H9 (cell line): ENCODE data around the gene SEMA3C. TPM values are rescaled to one million over a fixed set of nuclear protein-coding genes. Genes with fewer than 3 reads are reported as not detected.

Experiments
- DNase-seq: peaks from one replicate; pipeline ENCODE4 v3.0.0-alpha.2; 2017
- H2AFZ ChIP-seq: one replicate; pipeline ENCODE4 v1.6.1; 2013; ENCODE audit warnings: mild to moderate bottlenecking, low read length, control low read depth, moderate library complexity
- H2AK5ac ChIP-seq: 2 replicates; pipeline ENCODE4 v1.6.1; 2013; ENCODE audit warnings: low read length, control low read depth, mixed read lengths; ENCODE audit not compliant: insufficient read length
- H2BK120ac ChIP-seq: one replicate; pipeline ENCODE4 v1.6.1; 2013; ENCODE audit warnings: low read depth, mild to moderate bottlenecking, low read length, control low read depth, inconsistent platforms; ENCODE audit not compliant: poor library complexity, severe bottlenecking
- H2BK12ac ChIP-seq: 2 replicates; pipeline ENCODE4 v1.6.1; 2013; ENCODE audit warnings: low read length, control low read depth, mixed read lengths, low read depth; ENCODE audit not compliant: insufficient read length
- H2BK15ac ChIP-seq: 2 replicates; pipeline ENCODE4 v1.6.1; 2013; ENCODE audit warnings: low read depth, low read length, control low read depth
- H2BK20ac ChIP-seq: one replicate; pipeline ENCODE4 v1.6.1; 2013; ENCODE audit warnings: low read depth, mild to moderate bottlenecking, low read length, control low read depth, inconsistent platforms; ENCODE audit not compliant: poor library complexity, severe bottlenecking
- H2BK5ac ChIP-seq: 2 replicates; pipeline ENCODE4 v1.6.1; 2013; ENCODE audit warnings: low read length, control low read depth, mixed read lengths; ENCODE audit not compliant: insufficient read length
- H3K14ac ChIP-seq: 2 replicates; pipeline ENCODE4 v1.6.1; 2013; ENCODE audit warnings: low read length, control low read depth; ENCODE audit not compliant: insufficient read depth
- H3K18ac ChIP-seq: 2 replicates; pipeline ENCODE4 v1.6.1; 2013; ENCODE audit warnings: low read depth, mild to moderate bottlenecking, mixed read lengths, low read length, control low read depth; ENCODE audit not compliant: insufficient read length
- H3K23ac ChIP-seq: 2 replicates; pipeline ENCODE4 v1.6.1; 2013; ENCODE audit warnings: low read length, control low read depth, mixed read lengths, low read depth; ENCODE audit not compliant: insufficient read length
- H3K23me2 ChIP-seq: 2 replicates; pipeline ENCODE4 v1.6.1; 2013; ENCODE audit warnings: low read depth, mild to moderate bottlenecking, mixed read lengths, low read length, control low read depth; ENCODE audit not compliant: insufficient read length, poor library complexity, severe bottlenecking
- H3K27ac ChIP-seq: 2 replicates; pipeline ENCODE4 v1.5.1; 2013; ENCODE audit warnings: low read length, control low read depth, mixed read lengths, low read depth; ENCODE audit not compliant: insufficient read length
- H3K27me3 ChIP-seq: 2 replicates; pipeline ENCODE4 v1.6.1; 2013; ENCODE audit warnings: low read length, control low read depth, inconsistent platforms; ENCODE audit not compliant: insufficient read depth
- H3K4ac ChIP-seq: 2 replicates; pipeline ENCODE4 v1.6.1; 2013; ENCODE audit warnings: low read depth, mild to moderate bottlenecking, control low read depth, inconsistent platforms, low read length, moderate library complexity
- H3K4me1 ChIP-seq: 2 replicates; pipeline ENCODE4 v1.6.1; 2013; ENCODE audit warnings: low read length, control low read depth, inconsistent platforms; ENCODE audit not compliant: insufficient read depth
- H3K4me2 ChIP-seq: 2 replicates; pipeline ENCODE4 v1.6.1; 2013; ENCODE audit warnings: low read length, control low read depth, mixed read lengths; ENCODE audit not compliant: insufficient read length, insufficient read depth
- H3K56ac ChIP-seq: 2 replicates; pipeline ENCODE4 v1.6.1; 2013; ENCODE audit warnings: low read depth, mild to moderate bottlenecking, mixed read lengths, low read length, control low read depth; ENCODE audit not compliant: insufficient read length
- H3K79me1 ChIP-seq: 2 replicates; pipeline ENCODE4 v1.6.1; 2013; ENCODE audit warnings: low read depth, mild to moderate bottlenecking, moderate library complexity, low read length, control low read depth, inconsistent platforms; ENCODE audit not compliant: insufficient read depth, poor library complexity, severe bottlenecking
- H3K79me2 ChIP-seq: 2 replicates; pipeline ENCODE4 v1.6.1; 2013; ENCODE audit warnings: low read length, control low read depth, inconsistent platforms; ENCODE audit not compliant: insufficient read depth
- H3K9ac ChIP-seq: 2 replicates; pipeline ENCODE4 v1.6.1; 2013; ENCODE audit warnings: low read length, control low read depth, mixed read lengths; ENCODE audit not compliant: insufficient read length; ENCODE audit errors: extremely low read depth
- H3K9me3 ChIP-seq: one replicate; pipeline ENCODE4 v1.6.1; 2013; ENCODE audit warnings: low read depth, low read length, inconsistent platforms; ENCODE audit not compliant: control insufficient read depth
- H3T11ph ChIP-seq: one replicate; pipeline ENCODE4 v1.6.1; 2013; ENCODE audit warnings: mild to moderate bottlenecking, low read length, control low read depth, inconsistent platforms
- H4K20me1 ChIP-seq: one replicate; pipeline ENCODE4 v1.6.1; 2013; ENCODE audit not compliant: control insufficient read depth, insufficient read length, insufficient read depth
- H4K5ac ChIP-seq: 2 replicates; pipeline ENCODE4 v1.6.1; 2013; ENCODE audit warnings: low read depth, mild to moderate bottlenecking, mixed read lengths, low read length, control low read depth; ENCODE audit not compliant: insufficient read length
- H4K8ac ChIP-seq: replicated peaks from 2 replicates; pipeline ENCODE4 v1.6.1; 2013; ENCODE audit warnings: low read length, control low read depth, mixed read lengths, low read depth; ENCODE audit not compliant: insufficient read length
- H4K91ac ChIP-seq: 2 replicates; pipeline ENCODE4 v1.6.1; 2013; ENCODE audit warnings: low read depth, mild to moderate bottlenecking, moderate library complexity, mixed read lengths, low read length, control low read depth; ENCODE audit not compliant: insufficient read length
- H3K27ac Mint-ChIP-seq, 3 experiments: 2 replicates in 2 of 3; 3 replicates in 1 of 3; pipeline ENCODE4 v1.8.0; 2020 to 2021; ENCODE audit warnings: mixed read lengths in 3 of 3, mild to moderate bottlenecking in 1 of 3, moderate library complexity in 1 of 3
- H3K27me3 Mint-ChIP-seq: 2 replicates; pipeline ENCODE4 v1.8.0; 2021; ENCODE audit warnings: low read depth, mild to moderate bottlenecking, moderate library complexity, mixed read lengths
- H3K36me3 Mint-ChIP-seq, 3 experiments: 2 replicates in 2 of 3; 3 replicates in 1 of 3; pipeline ENCODE4 v1.8.0; 2020 to 2021; ENCODE audit warnings: low read depth in 3 of 3, mixed read lengths in 3 of 3; ENCODE audit not compliant: insufficient read depth in 1 of 3
- H3K4me1 Mint-ChIP-seq, 2 experiments: 2 replicates each; pipeline ENCODE4 v1.8.0; 2020; ENCODE audit warnings: mixed read lengths in 2 of 2
- H3K4me3 Mint-ChIP-seq, 2 experiments: 2 replicates in 1 of 2; 3 replicates in 1 of 2; pipeline ENCODE4 v1.8.0; 2020 to 2021; ENCODE audit warnings: mild to moderate bottlenecking in 2 of 2, mixed read lengths in 2 of 2, moderate library complexity in 1 of 2
- H3K9me3 Mint-ChIP-seq, 2 experiments: 2 replicates in 1 of 2; 3 replicates in 1 of 2; pipeline ENCODE4 v1.8.0; 2020; ENCODE audit warnings: mild to moderate bottlenecking in 2 of 2, mixed read lengths in 2 of 2, moderate library complexity in 1 of 2
- total RNA-seq: library from RNA; stranded (reverse); gene quantifications from 2 replicates; pipeline ENCODE4 v1.2.1, GENCODE V29; 2021
- TF ChIP-seq, protein P1 (sequence below): fragments of 200-600 bp; sonication (generic); conservative IDR thresholded peaks from 3 replicates; pipeline ENCODE4 v1.8.0; 2021; ENCODE audit warnings: antibody characterized with exemption, mild to moderate bottlenecking

The SEMA3C gene
- total RNA-seq, 1 experiment from 2014 or later = 1.6 TPM

DNA sequence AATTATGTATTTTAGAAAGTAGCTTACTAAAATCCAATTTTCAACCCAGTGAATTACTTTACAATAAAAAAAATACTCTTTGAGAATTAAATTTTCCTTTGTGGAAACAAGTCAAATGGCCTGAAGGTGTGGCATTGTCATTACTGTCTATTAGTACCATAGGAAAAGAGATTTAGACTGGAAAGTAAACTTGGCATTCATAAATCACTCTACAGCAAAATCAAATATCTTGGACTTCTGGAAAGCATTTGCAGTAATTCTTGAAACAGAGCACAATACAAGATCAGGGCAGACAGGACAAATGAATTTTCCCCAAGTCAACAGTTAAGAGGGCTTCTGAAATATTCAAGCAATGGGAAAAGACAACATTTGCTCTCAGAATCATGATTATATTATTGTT, 28.0 kb upstream of the SEMA3C start:
- no peak overlapping the region for H3K14ac ChIP-seq
- Mint-ChIP-seq H3K36me3 (no peaks in the 10 kb centered on the region), H3K27me3 (no peaks in the 10 kb centered on the region), H3K4me3 (no peak overlapping the region), H3K4me1 (no peaks in the 10 kb centered on the region), H3K27ac (no peak overlapping the region), H3K9me3 (no peaks in the 10 kb centered on the region)
- H2BK5ac ChIP-seq = no peak overlapping the region
- H4K91ac ChIP-seq = no peak overlapping the region
- no peaks in the 10 kb centered on the region for H3K9me3 ChIP-seq
- no peak overlapping the region for H3K9ac ChIP-seq
- H4K20me1 ChIP-seq = no peaks in the 10 kb centered on the region
- no peak overlapping the region for H2BK15ac ChIP-seq
- no peak for DNase-seq
- H3K79me1 ChIP-seq = no peaks in the 10 kb centered on the region
- H3K27ac ChIP-seq = no peak overlapping the region
- no peak overlapping the region for H3K4ac ChIP-seq
- H4K8ac ChIP-seq = no peak overlapping the region
- no peaks in the 10 kb centered on the region for H3K4me1 ChIP-seq
- no peak overlapping the region for H3K4me2 ChIP-seq
- no peaks in the 10 kb centered on the region for H3K79me2 ChIP-seq
- TF ChIP-seq, protein P1, sequence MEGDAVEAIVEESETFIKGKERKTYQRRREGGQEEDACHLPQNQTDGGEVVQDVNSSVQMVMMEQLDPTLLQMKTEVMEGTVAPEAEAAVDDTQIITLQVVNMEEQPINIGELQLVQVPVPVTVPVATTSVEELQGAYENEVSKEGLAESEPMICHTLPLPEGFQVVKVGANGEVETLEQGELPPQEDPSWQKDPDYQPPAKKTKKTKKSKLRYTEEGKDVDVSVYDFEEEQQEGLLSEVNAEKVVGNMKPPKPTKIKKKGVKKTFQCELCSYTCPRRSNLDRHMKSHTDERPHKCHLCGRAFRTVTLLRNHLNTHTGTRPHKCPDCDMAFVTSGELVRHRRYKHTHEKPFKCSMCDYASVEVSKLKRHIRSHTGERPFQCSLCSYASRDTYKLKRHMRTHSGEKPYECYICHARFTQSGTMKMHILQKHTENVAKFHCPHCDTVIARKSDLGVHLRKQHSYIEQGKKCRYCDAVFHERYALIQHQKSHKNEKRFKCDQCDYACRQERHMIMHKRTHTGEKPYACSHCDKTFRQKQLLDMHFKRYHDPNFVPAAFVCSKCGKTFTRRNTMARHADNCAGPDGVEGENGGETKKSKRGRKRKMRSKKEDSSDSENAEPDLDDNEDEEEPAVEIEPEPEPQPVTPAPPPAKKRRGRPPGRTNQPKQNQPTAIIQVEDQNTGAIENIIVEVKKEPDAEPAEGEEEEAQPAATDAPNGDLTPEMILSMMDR = no peak
- H2BK120ac ChIP-seq = no peak overlapping the region
- H3K23me2 ChIP-seq = no peaks in the 10 kb centered on the region
- H4K5ac ChIP-seq = no peak overlapping the region
- no peak overlapping the region for H3T11ph ChIP-seq
- H2AFZ ChIP-seq = no peak overlapping the region
- no peak overlapping the region for H3K23ac ChIP-seq
- H2BK20ac ChIP-seq = no peak overlapping the region
- no peak overlapping the region for H3K56ac ChIP-seq
- H2AK5ac ChIP-seq = no peak overlapping the region
- no peak overlapping the region for H3K18ac ChIP-seq
- no peak overlapping the region for H2BK12ac ChIP-seq
- no peaks in the 10 kb centered on the region for H3K27me3 ChIP-seq
